Right atrium auricular region (tissue), 2 donors: Measurements from ENCODE around the gene RUNX2. TPM values are rescaled to one million over a fixed set of nuclear protein-coding genes. Genes with fewer than 3 reads are reported as not detected.

ENCODE experiments used
- DNase-seq: peaks from one replicate; pipeline ENCODE4 v3.0.0-alpha.2; 2019; ENCODE audit warnings: low spot score
- H3K27ac ChIP-seq, 2 donors: fragments of 200-600 bp; sonication (generic); 1 replicate in 1 of 2; 2 replicates in 1 of 2; pipeline ENCODE4 v1.5.1; 2016 to 2019
- H3K27me3 ChIP-seq, 2 donors: fragments of 200-600 bp; sonication (generic); one replicate each; pipeline versions ENCODE4 v1.5.1 to v1.6.0; 2017 to 2019
- H3K36me3 ChIP-seq: fragments of 200-600 bp; sonication (generic); one replicate; pipeline ENCODE4 v1.5.1; 2016
- H3K4me1 ChIP-seq, 2 donors: fragments of 200-600 bp; sonication (generic); one replicate each; pipeline versions ENCODE4 v1.5.1 to v1.6.0; 2017 to 2019
- H3K4me3 ChIP-seq, 2 donors: fragments of 200-600 bp; sonication (generic); 1 replicate in 1 of 2; 2 replicates in 1 of 2; pipeline ENCODE4 v1.5.1; 2017 to 2019; ENCODE audit warnings: mild to moderate bottlenecking in 1 of 2, moderate library complexity in 1 of 2
- H3K9me3 ChIP-seq, 2 donors: fragments of 200-600 bp; sonication (generic); one replicate each; pipeline ENCODE4 v1.5.1; 2019
- total RNA-seq, 2 donors: library from RNA; depleted of rRNA; stranded (reverse); fragments of >200 nt; gene quantifications; one replicate each; pipeline ENCODE4 v1.1.0, GENCODE V29; 2016
- TF ChIP-seq, protein P1 (sequence below), 2 donors: fragments of 200-600 bp; sonication (generic); IDR thresholded peaks; one replicate each; pipeline ENCODE4 v1.5.1; 2019; ENCODE audit warnings: antibody characterized with exemption in 2 of 2

The RUNX2 gene
- total RNA-seq, 2 donors from 2014 or later: 0.55 to 0.85 TPM

DNA sequence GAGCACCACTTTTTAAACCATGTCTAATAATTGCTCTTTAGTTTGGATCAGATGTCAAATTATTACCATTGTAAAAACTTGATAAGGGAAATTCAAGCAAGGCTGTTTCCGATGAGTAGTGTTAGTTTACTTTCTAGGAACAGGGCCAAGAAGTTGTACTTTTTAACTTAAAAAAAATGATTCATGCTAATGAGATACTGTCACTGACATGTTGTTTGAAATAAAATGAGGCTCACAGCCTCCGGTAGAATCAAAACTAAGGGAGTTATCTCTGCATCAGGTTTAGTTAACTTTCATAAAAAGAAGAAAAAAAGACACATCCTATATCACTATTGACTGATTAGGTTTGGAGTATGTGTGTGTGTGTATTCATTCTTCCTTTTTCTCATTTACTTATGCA lies 104.8 kb downstream of the RUNX2 start:
- H3K4me1 ChIP-seq: peaks cover 0 to 11% of the 10 kb centered on the region in 2 donors
- no peak for DNase-seq
- H3K27me3 ChIP-seq: no peaks in the 10 kb centered on the region
- TF ChIP-seq, protein P1, sequence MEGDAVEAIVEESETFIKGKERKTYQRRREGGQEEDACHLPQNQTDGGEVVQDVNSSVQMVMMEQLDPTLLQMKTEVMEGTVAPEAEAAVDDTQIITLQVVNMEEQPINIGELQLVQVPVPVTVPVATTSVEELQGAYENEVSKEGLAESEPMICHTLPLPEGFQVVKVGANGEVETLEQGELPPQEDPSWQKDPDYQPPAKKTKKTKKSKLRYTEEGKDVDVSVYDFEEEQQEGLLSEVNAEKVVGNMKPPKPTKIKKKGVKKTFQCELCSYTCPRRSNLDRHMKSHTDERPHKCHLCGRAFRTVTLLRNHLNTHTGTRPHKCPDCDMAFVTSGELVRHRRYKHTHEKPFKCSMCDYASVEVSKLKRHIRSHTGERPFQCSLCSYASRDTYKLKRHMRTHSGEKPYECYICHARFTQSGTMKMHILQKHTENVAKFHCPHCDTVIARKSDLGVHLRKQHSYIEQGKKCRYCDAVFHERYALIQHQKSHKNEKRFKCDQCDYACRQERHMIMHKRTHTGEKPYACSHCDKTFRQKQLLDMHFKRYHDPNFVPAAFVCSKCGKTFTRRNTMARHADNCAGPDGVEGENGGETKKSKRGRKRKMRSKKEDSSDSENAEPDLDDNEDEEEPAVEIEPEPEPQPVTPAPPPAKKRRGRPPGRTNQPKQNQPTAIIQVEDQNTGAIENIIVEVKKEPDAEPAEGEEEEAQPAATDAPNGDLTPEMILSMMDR (IDR thresholded peaks at IDR 0.05): no peak
- no peak overlapping the region for H3K4me3 ChIP-seq
- no peaks in the 10 kb centered on the region for H3K36me3 ChIP-seq
- H3K27ac ChIP-seq: no peak overlapping the region
- no peaks in the 10 kb centered on the region for H3K9me3 ChIP-seq

- Histone ChIP-seq H3K36me3 (no peaks in the 10 kb centered on the region), H3K9me3 (no peaks in the 10 kb centered on the region), H3K4me1 (peaks cover 0 to 11% of the 10 kb centered on the region in 2 donors), H3K27ac (no peak overlapping the region), H3K27me3 (no peaks in the 10 kb centered on the region), H3K4me3 (no peak overlapping the region)
- TF ChIP-seq, protein P1 (IDR thresholded peaks at IDR 0.05): no peak
- no peak for DNase-seq
Measured at GRCh38 chr6:45433533-45434380, 105.6 kb downstream of the RUNX2 start.

DNA sequence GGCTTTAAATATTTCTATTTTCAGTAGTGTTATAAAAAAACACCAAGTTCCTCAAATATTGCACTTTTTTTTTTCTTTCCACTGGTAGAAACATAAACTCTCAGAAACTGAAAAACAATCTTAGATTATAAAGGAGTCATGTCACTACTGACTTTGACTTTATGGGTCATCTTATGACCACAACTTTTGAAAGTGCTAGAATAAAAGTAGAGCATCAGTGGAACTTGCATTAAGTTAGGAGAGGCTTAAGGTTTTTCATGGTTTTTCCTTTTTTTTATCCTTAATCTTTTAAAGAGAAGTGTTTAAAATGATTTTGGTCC lies 106.2 kb downstream of the RUNX2 start:
- TF ChIP-seq, protein P1 (IDR thresholded peaks at IDR 0.05): no peak
- peaks cover 0 to 11% of the 10 kb centered on the region in 2 donors for H3K4me1 ChIP-seq

GRCh38 chr6:45436544-45437438 lies 108.7 kb downstream of the RUNX2 start:
- H3K4me3 ChIP-seq: no peak overlapping the region
- TF ChIP-seq, protein P1 (IDR thresholded peaks at IDR 0.05): no peak
- no peaks in the 10 kb centered on the region for H3K9me3 ChIP-seq
- peaks cover 0 to 11% of the 10 kb centered on the region in 2 donors for H3K4me1 ChIP-seq
- no peak for DNase-seq
- H3K27me3 ChIP-seq: no peaks in the 10 kb centered on the region
- H3K27ac ChIP-seq: peak overlapping the region; percentile 9 to 49
- no peaks in the 10 kb centered on the region for H3K36me3 ChIP-seq

More for the DNA sequence above, 106.2 kb downstream of the RUNX2 start:
- Histone ChIP-seq H3K36me3 (no peaks in the 10 kb centered on the region), H3K27ac (no peak overlapping the region), H3K27me3 (no peaks in the 10 kb centered on the region), H3K9me3 (no peaks in the 10 kb centered on the region), H3K4me3 (no peak overlapping the region)
- no peak for DNase-seq

DNA sequence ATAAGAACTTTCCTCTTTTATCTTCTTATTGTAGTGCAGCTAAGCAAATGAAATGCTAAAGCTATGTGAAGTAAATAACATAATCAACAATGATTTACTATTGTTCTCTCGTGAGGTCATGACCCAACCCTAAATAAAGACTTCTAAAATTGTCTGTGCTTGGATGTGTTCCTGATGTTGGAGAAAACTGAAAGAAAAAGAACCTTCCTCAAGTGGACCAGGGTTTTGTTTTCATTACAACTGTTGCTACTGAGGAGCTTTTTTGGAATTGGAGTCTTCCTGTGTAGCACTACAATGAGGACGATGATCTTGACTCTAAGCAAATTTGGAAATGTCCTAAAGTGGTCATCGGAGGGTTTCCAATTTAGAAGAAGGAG lies 109.3 kb downstream of the RUNX2 start:
- no peak overlapping the region for H3K4me3 ChIP-seq
- no peak for DNase-seq
- H3K9me3 ChIP-seq: no peaks in the 10 kb centered on the region
- H3K36me3 ChIP-seq: no peaks in the 10 kb centered on the region
- H3K4me1 ChIP-seq: peaks cover 0 to 11% of the 10 kb centered on the region in 2 donors
- TF ChIP-seq, protein P1 (IDR thresholded peaks at IDR 0.05): no peak
- H3K27me3 ChIP-seq: no peaks in the 10 kb centered on the region
- peak overlapping the region; percentile 9 to 49 for H3K27ac ChIP-seq
